RWPE2 (cell line): ENCODE data around the gene GNG4.
"Not testable (repeated sequence)": the region's sequence is repeated elsewhere in the genome, so short reads cannot be mapped to it uniquely, and the experiment has no call there.

Experiments
- ATAC-seq: fragments of 200-7000 bp; cut with Tn5 transposase; 3 replicates; pipeline ENCODE4 v1.9.1; 2021; ENCODE audit warnings: low read depth
- DNase-seq: peaks from one replicate; pipeline ENCODE4 v3.0.0-alpha.2; 2020; ENCODE audit warnings: low spot score
- H3K27ac ChIP-seq: fragments of 450-650 bp; 2 replicates; pipeline ENCODE4 v1.5.1; 2017; ENCODE audit warnings: mild to moderate bottlenecking; ENCODE audit not compliant: poor library complexity, severe bottlenecking
- H3K27me3 ChIP-seq: fragments of 250-450 bp; sonication (Bioruptor Pico); 2 replicates; pipeline ENCODE4 v1.5.1; 2021; ENCODE audit warnings: mild to moderate bottlenecking, moderate library complexity; ENCODE audit not compliant: insufficient read depth, poor library complexity, severe bottlenecking
- H3K36me3 ChIP-seq: fragments of 250-450 bp; sonication (Bioruptor Pico); 2 replicates; pipeline ENCODE4 v1.5.1; 2020; ENCODE audit warnings: low read depth, mild to moderate bottlenecking, moderate library complexity
- H3K4me1 ChIP-seq: fragments of 250-450 bp; sonication (Bioruptor Pico); 2 replicates; pipeline ENCODE4 v1.5.1; 2021; ENCODE audit warnings: mild to moderate bottlenecking, moderate library complexity; ENCODE audit not compliant: insufficient read depth, poor library complexity, severe bottlenecking
- H3K4me3 ChIP-seq: fragments of 250-450 bp; sonication (Bioruptor Pico); 2 replicates; pipeline ENCODE4 v1.5.1; 2021; ENCODE audit warnings: mild to moderate bottlenecking, moderate library complexity; ENCODE audit not compliant: severe bottlenecking
- H3K9me3 ChIP-seq: fragments of 250-450 bp; sonication (Bioruptor Pico); 2 replicates; pipeline ENCODE4 v1.5.1; 2021; ENCODE audit warnings: mild to moderate bottlenecking, moderate library complexity; ENCODE audit not compliant: severe bottlenecking
- TF ChIP-seq, protein P1 (sequence below): fragments of 450-650 bp; IDR thresholded peaks from one replicate; pipeline ENCODE4 v1.5.1; 2017; ENCODE audit warnings: mild to moderate bottlenecking, moderate library complexity; ENCODE audit not compliant: poor library complexity, severe bottlenecking

Gene GNG4

DNA sequence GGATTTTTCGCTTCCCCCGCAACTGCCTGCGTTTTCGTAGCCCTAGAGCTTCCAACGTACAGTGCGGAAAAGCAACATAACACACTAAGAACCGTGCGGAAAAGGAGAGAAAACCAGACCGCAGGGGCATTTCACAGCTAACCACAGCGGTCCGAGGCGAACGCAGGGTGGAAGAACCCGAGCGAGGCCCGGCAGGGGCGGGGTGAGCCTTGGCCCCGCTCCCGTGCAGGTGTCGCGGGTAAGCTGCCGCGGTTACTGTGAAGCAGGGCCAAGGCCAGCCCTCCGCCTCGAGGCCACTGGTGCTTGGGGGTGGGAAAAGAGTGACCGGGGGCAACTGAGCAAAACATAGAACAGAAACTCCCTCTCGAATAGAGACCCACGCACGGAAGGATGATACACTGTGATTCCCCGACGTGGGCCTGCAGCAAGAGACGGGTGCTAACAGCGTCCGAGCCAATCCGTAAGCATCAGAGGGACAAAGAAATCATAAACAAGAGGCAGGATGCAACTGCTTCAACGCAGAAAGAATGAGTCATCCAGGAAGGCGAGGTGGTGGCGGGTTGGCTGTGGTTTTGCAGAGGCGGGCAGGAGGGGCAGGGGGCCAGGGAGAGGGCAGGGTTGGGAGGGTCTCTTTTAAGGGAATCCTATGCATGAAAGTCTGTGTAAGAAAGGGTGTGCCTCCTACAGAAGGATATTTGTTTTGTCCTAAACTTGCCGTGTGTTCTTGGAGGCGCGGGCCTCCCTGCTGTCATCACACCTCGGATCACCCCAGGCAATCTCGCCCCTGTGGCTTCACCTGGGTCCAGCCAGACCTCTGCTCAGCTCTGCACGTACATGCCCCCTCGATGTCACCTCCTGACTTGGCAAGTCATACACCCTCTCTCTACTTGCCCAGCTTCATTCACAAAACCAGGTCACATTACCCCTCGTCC, 7.3 kb downstream of the GNG4 start:
- Histone ChIP-seq H3K36me3 (no peaks in the 10 kb centered on the region), H3K4me1 (no peaks in the 10 kb centered on the region), H3K27ac (no peak overlapping the region), H3K9me3 (no peaks in the 10 kb centered on the region), H3K4me3 (no peak overlapping the region), H3K27me3 (no peaks in the 10 kb centered on the region)
- ATAC-seq = peak; percentile 46; the same call in 2 of the 3 replicates
- TF ChIP-seq, protein P1, sequence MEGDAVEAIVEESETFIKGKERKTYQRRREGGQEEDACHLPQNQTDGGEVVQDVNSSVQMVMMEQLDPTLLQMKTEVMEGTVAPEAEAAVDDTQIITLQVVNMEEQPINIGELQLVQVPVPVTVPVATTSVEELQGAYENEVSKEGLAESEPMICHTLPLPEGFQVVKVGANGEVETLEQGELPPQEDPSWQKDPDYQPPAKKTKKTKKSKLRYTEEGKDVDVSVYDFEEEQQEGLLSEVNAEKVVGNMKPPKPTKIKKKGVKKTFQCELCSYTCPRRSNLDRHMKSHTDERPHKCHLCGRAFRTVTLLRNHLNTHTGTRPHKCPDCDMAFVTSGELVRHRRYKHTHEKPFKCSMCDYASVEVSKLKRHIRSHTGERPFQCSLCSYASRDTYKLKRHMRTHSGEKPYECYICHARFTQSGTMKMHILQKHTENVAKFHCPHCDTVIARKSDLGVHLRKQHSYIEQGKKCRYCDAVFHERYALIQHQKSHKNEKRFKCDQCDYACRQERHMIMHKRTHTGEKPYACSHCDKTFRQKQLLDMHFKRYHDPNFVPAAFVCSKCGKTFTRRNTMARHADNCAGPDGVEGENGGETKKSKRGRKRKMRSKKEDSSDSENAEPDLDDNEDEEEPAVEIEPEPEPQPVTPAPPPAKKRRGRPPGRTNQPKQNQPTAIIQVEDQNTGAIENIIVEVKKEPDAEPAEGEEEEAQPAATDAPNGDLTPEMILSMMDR = no peak
- DNase-seq = no peak

DNA sequence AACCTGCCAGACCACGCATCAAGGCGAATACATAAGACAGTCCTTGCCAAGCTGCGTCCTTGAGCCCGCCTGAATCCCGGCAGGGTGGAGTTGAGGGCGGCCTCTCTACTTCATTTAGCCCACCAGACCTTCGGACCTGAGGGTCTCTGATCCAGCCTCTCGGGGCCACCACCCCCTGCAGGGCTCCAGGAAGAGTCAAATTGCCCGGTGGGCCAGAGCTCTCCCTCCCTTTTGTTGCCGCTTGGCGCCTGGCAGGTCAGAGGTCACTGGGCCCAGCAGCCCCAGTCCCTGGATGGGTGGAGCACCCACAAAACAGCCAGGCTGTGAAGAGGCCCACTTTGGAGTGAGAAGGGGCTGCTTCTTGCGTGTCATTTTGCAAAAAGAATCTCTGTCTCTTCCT, 9.0 kb downstream of the GNG4 start:
- Histone ChIP-seq H3K27me3 (no peaks in the 10 kb centered on the region), H3K4me3 (no peak overlapping the region), H3K27ac (no peak overlapping the region), H3K9me3 (no peaks in the 10 kb centered on the region), H3K36me3 (no peaks in the 10 kb centered on the region), H3K4me1 (no peaks in the 10 kb centered on the region)
- ATAC-seq = no peak
- TF ChIP-seq, protein P1 = no peak
- DNase-seq = no peak

DNA sequence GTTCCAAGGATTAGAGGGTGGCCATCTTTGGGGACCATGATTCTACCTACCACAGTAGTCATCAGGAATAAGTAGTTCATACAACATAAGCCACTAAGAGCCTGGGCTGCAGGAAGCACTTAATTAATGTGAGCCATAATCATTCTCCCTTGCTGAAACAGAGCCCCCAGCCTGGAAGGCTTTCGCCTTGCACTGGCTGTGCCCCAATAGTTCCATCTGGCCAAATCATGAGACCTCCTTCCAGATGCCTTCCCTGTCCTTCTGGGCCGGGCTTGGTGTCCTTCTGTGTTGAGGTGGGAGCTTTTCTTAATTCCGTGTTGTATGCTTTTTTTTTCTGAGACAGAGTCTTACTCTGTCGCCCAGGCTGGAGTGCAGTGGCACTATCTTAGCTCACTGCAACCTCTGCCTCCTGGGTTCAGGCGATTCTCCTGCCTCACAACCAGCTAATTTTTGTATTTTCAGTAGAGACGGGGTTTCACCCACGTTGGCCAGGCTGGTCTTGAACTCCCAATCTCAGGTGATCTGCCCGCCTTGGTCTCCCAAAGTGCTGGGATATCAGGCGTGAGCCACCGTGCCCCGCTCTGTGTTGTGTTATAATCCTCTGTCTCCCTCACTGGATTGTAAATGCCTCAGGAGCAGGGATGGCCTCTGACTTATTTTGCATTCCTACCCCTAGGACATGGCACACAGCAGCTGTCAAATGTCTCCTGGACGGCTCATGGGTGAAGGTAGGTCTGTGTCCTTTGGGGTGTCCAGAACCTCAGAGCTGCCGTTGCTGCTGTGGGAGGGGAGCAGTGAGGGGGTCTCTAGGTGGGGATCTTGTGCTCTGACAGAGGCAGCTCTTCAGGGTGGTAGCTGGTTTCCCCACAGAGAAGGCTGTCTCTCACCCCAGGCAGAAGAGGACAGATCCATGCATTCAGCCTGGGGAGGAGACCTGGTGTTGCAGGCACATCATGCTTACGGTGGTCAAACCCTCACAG, 10.1 kb downstream of the GNG4 start:
- Histone ChIP-seq H3K9me3 (no peaks in the 10 kb centered on the region), H3K4me1 (no peaks in the 10 kb centered on the region), H3K27me3 (no peaks in the 10 kb centered on the region), H3K4me3 (no peak overlapping the region), H3K36me3 (no peaks in the 10 kb centered on the region), H3K27ac (no peak overlapping the region)
- TF ChIP-seq, protein P1 = no peak
- DNase-seq (no peak), ATAC-seq (no peak)

DNA sequence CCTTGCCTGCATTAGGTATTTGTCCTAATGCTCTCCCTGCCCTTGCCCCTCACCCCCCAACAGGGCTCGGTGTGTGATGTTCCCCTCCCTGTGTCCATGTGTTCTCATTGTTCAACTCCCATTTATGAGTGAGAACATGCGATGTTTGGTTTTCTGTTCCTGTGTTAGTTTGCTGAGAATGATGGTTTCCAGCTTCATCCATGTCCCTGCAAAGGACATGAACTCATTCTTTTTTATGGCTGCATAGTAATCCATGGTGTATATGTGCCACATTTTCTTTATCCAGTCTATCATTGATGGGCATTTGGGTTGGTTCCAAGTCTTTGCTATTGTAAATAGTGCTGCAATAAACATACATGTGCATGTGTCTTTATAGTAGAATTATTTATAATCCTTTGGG, 11.0 kb downstream of the GNG4 start:
- H3K27ac ChIP-seq, H3K27me3 ChIP-seq, DNase-seq, H3K9me3 ChIP-seq, H3K36me3 ChIP-seq, H3K4me3 ChIP-seq, ATAC-seq, H3K4me1 ChIP-seq: not testable (repeated sequence)

DNA sequence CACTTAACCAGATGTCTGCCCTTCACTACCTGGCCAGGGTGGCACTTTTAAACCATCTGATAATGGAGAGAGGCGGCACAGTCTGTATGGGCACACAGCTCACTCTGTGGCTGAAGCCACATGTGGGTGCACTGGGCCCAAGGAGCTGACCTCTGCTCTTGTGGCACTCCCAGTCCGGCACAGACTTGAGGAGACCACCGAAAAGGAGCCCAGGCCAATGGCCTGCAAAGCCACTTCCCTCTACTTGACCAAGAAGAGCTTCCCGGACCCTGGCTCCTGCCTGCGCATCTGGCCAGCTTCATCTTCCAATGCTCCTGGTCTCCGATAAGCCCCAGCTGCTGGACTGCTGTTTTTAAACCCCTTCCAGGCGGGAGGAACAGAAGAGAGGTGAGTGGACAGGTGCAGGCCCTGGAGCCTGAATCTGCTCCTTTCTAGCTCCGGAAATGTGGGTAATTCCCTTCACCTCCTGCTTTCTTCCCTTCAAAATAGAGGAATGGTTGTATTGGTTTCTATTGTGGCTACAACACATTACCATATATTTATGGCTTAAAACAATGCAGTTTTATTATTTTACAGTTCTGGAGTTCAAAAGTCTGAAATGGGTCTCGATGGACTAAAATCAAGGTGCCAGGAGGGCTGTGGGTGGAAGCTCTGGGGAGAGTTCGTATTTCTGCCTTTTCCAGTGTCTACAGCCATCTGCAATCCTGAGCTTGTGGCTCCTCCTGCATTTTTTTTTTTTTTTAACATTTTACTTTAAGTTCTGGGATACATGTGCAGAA, 11.6 kb downstream of the GNG4 start:
- Histone ChIP-seq H3K36me3 (no peaks in the 10 kb centered on the region), H3K9me3 (no peaks in the 10 kb centered on the region), H3K4me1 (peaks cover under 1% of the 10 kb centered on the region), H3K27me3 (no peaks in the 10 kb centered on the region), H3K27ac (no peak overlapping the region), H3K4me3 (no peak overlapping the region)
- TF ChIP-seq, protein P1 = no peak
- DNase-seq (no peak), ATAC-seq (no peak)
